Measurements from ENCODE around the gene GPR27. TPM values are rescaled to one million over a fixed set of nuclear protein-coding genes. Genes with fewer than 3 reads are reported as not detected.

The GPR27 gene
- total and polyA plus RNA-seq, 2 experiments from 2014 or later: 7.8 to 11.8 TPM

DNA sequence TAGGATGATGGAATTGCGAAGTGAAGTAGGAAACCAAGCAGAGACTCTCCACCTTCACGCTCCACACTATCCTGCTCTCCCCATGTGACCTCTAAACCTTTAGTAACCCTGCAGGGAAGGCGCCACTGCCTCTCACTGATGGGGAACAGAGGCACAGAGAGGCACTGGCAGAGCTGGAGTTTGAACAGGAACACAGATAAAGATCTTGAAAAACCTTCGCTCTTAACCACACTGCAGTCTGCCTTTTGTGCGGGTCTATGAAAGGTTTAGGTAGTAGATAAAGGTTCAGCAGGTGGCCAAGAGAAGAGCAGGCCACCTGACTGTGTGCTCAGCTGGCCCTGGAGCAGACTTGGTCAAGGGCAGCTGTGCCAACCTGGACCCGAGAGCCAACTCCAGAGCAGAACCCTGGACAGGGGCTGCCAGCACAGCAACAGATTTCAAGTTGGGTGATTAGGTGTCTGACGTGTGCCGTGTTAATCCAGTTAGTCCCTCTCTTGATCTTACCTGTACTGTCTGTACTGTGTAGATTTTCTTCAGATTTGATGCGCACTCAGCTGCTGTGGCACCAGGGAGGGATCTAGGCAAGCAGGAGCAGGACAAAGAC lies 43.6 kb upstream of the GPR27 start:
- no peak for DNase-seq (ENCODE audit: low spot score)
- no peak for TF ChIP-seq JUNB (IDR thresholded peaks at IDR 0.05; ENCODE audit: unreplicated experiment)
- TF ChIP-seq, protein P1, sequence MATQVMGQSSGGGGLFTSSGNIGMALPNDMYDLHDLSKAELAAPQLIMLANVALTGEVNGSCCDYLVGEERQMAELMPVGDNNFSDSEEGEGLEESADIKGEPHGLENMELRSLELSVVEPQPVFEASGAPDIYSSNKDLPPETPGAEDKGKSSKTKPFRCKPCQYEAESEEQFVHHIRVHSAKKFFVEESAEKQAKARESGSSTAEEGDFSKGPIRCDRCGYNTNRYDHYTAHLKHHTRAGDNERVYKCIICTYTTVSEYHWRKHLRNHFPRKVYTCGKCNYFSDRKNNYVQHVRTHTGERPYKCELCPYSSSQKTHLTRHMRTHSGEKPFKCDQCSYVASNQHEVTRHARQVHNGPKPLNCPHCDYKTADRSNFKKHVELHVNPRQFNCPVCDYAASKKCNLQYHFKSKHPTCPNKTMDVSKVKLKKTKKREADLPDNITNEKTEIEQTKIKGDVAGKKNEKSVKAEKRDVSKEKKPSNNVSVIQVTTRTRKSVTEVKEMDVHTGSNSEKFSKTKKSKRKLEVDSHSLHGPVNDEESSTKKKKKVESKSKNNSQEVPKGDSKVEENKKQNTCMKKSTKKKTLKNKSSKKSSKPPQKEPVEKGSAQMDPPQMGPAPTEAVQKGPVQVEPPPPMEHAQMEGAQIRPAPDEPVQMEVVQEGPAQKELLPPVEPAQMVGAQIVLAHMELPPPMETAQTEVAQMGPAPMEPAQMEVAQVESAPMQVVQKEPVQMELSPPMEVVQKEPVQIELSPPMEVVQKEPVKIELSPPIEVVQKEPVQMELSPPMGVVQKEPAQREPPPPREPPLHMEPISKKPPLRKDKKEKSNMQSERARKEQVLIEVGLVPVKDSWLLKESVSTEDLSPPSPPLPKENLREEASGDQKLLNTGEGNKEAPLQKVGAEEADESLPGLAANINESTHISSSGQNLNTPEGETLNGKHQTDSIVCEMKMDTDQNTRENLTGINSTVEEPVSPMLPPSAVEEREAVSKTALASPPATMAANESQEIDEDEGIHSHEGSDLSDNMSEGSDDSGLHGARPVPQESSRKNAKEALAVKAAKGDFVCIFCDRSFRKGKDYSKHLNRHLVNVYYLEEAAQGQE (IDR thresholded peaks at IDR 0.05; ENCODE audit: unreplicated experiment): peak; percentile 26
- H3K4me1 Mint-ChIP-seq: no peaks in the 10 kb centered on the region; the same call in 1 of the 3 replicates
- Histone ChIP-seq H3K79me2 (replicated peaks; ENCODE audit: insufficient read depth) (0 out of 2 replicates have a peak, but pooled peaks cover 5% of the 10 kb centered on the region), H3K4me3 (no peak overlapping the region), H3K9me2 (ENCODE audit: insufficient read depth) (no peaks in the 10 kb centered on the region), H3K36me3 (ENCODE audit: insufficient read depth) (no peaks in the 10 kb centered on the region), H2AFZ (no peak overlapping the region), H3K27me3 (ENCODE audit: insufficient read depth) (no peaks in the 10 kb centered on the region), H3K27ac (ENCODE audit: low read depth) (no peak overlapping the region), H3F3A (replicated peaks; ENCODE audit: low read depth) (no peaks in the 10 kb centered on the region), H3K4me1 (ENCODE audit: insufficient read depth) (no peaks in the 10 kb centered on the region), H4K20me1 (replicated peaks; ENCODE audit: insufficient read depth) (no peaks in the 10 kb centered on the region; the same call in 1 of the 2 replicates), H3K4me2 (no peak overlapping the region)
- H3K27me3 Mint-ChIP-seq (ENCODE audit: insufficient read depth, low read depth, poor library complexity): peaks cover 1% of the 10 kb centered on the region
- H3K36me3 Mint-ChIP-seq (ENCODE audit: low read depth): no peaks in the 10 kb centered on the region
- ATAC-seq: no peak
- H3K4me3 Mint-ChIP-seq: no peak overlapping the region
- no peak overlapping the region for H3K27ac Mint-ChIP-seq
- no peaks in the 10 kb centered on the region for H3K9me3 Mint-ChIP-seq

DNA sequence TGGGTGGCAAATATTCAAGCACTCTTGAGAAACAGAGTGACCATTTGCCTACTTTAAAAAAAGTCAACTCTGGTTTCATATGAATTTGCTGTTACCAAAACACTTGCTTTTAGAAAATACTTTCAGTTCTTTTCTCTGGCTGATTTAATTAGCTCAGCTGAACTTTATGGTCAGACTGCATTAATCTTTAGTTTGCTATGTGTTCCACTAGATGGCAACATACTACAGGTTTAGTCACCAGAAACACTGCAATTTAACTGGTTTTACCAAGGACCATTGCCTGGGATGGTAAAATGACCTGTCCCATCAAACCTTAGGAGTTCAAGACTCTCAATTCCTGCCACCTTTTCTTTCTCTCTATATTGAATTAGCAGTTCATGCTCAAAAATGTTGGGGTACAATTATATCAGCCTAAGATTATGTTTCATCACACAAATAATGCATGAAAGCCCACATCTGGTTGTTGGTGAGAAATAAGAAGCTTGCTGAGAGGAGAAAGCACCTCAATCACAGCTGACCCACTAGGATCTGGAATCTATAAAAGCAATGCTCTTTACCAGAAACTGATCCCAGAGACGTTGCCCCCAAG lies 42.7 kb upstream of the GPR27 start:
- TF ChIP-seq, protein P2, sequence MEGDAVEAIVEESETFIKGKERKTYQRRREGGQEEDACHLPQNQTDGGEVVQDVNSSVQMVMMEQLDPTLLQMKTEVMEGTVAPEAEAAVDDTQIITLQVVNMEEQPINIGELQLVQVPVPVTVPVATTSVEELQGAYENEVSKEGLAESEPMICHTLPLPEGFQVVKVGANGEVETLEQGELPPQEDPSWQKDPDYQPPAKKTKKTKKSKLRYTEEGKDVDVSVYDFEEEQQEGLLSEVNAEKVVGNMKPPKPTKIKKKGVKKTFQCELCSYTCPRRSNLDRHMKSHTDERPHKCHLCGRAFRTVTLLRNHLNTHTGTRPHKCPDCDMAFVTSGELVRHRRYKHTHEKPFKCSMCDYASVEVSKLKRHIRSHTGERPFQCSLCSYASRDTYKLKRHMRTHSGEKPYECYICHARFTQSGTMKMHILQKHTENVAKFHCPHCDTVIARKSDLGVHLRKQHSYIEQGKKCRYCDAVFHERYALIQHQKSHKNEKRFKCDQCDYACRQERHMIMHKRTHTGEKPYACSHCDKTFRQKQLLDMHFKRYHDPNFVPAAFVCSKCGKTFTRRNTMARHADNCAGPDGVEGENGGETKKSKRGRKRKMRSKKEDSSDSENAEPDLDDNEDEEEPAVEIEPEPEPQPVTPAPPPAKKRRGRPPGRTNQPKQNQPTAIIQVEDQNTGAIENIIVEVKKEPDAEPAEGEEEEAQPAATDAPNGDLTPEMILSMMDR (conservative IDR thresholded peaks at IDR 0.05; ENCODE audit: low read depth in 2 of 2): peak; percentile 83
- TF ChIP-seq ZNF114 (CRISPR knock-in tag; IDR thresholded peaks at IDR 0.05): no peak
- no peaks in the 10 kb centered on the region for H3K4me1 ChIP-seq (ENCODE audit: insufficient read depth)
- no peaks in the 10 kb centered on the region; the same call in 1 of the 2 replicates for H4K20me1 ChIP-seq (replicated peaks; ENCODE audit: insufficient read depth)
- Mint-ChIP-seq H3K9me3 (no peaks in the 10 kb centered on the region), H3K4me3 (no peak overlapping the region), H3K4me1 (no peaks in the 10 kb centered on the region; the same call in 1 of the 3 replicates), H3K27me3 (ENCODE audit: insufficient read depth, low read depth, poor library complexity) (peaks cover 1% of the 10 kb centered on the region), H3K27ac (no peak overlapping the region), H3K36me3 (ENCODE audit: low read depth) (no peaks in the 10 kb centered on the region)
- ATAC-seq (peak; percentile 82), DNase-seq (ENCODE audit: low spot score) (peak; percentile 83)
- no peak overlapping the region for H3K27ac ChIP-seq (ENCODE audit: low read depth)
- H3F3A ChIP-seq (replicated peaks; ENCODE audit: low read depth): no peaks in the 10 kb centered on the region
- peaks cover 9% of the 10 kb centered on the region; the same call in 1 of the 2 replicates for H3K79me2 ChIP-seq (replicated peaks; ENCODE audit: insufficient read depth)
- no peak overlapping the region for H3K4me3 ChIP-seq
- no peak overlapping the region for H3K4me2 ChIP-seq
- H3K9me2 ChIP-seq (ENCODE audit: insufficient read depth): no peaks in the 10 kb centered on the region
- H3K27me3 ChIP-seq (ENCODE audit: insufficient read depth): no peaks in the 10 kb centered on the region
- no peak overlapping the region for H2AFZ ChIP-seq
- no peaks in the 10 kb centered on the region for H3K36me3 ChIP-seq (ENCODE audit: insufficient read depth)
